Stimulated activated CD8-positive, alpha-beta memory T cell treated with anti-CD3 and anti-CD28 coated beads, Interleukin-4, amount 100 ng/mL, for 1 hour (primary cell): ENCODE measurements around the gene PGGHG.
"Not testable (repeated sequence)": the region's sequence is repeated elsewhere in the genome, so short reads cannot be mapped to it uniquely, and the experiment has no call there.

Experiments used
- DNase-seq, 2 donors: peaks; one replicate each; pipeline ENCODE4 v3.0.0-alpha.2; 2020; ENCODE audit warnings: low read depth in 2 of 2, low spot score in 1 of 2

Gene PGGHG

GRCh38 chr11:297586-298405, 8.9 kb downstream of the PGGHG start:
- no peak for DNase-seq

- DNase-seq, result no peak
These were observed 9.6 kb downstream of the PGGHG start for GRCh38 chr11:298406-299065.

- DNase-seq, result no peak
These were observed 10.4 kb downstream of the PGGHG start, which contains the start of gene IFITM5 for GRCh38 chr11:299081-299891. IFITM5 (minus strand) TSS chr11:299526; CDS start chr11:299490, 36 bp downstream.

- no peak for DNase-seq
These were observed 11.2 kb downstream of the PGGHG start for GRCh38 chr11:299951-300735.

- DNase-seq, result no peak
These were observed 14.4 kb downstream of the PGGHG start for GRCh38 chr11:303363-303762.

GRCh38 chr11:304061-304506, 15.2 kb downstream of the PGGHG start:
- no peak for DNase-seq

- DNase-seq, result no peak
These were observed 16.3 kb downstream of the PGGHG start for GRCh38 chr11:304915-305843.

- no peak for DNase-seq
These were observed 16.9 kb downstream of the PGGHG start for GRCh38 chr11:305844-306211.

- DNase-seq, result no peak
These were observed 17.9 kb downstream of the PGGHG start for GRCh38 chr11:306645-307371.

- DNase-seq, result not testable (repeated sequence)
These were observed 19.1 kb downstream of the PGGHG start, which contains the start of gene IFITM2 for GRCh38 chr11:307766-308708. IFITM2 (plus strand) TSS chr11:307816; CDS start chr11:308193, 377 bp downstream.

GRCh38 chr11:308740-309665, 20.1 kb downstream of the PGGHG start:
- not testable (repeated sequence) for DNase-seq

GRCh38 chr11:309979-310572, 21.1 kb downstream of the PGGHG start:
- not testable (repeated sequence) for DNase-seq

- not testable (repeated sequence) for DNase-seq
These were observed 22.3 kb downstream of the PGGHG start for GRCh38 chr11:311013-311748.

- no peak for DNase-seq
These were observed 23.3 kb downstream of the PGGHG start for GRCh38 chr11:312092-312816.

GRCh38 chr11:313304-313786, 24.4 kb downstream of the PGGHG start:
- DNase-seq, result no peak
